Parathyroid adenoma (tissue), 2 donors: ENCODE measurements around the gene SPSB1.

Source experiments
- H2AFZ ChIP-seq: fragments of 300-600 bp; sonication (generic); one replicate; pipeline ENCODE4 v1.7.0; 2017; ENCODE audit warnings: antibody characterized with exemption, mild to moderate bottlenecking
- H3K27ac ChIP-seq: fragments of 300-600 bp; sonication (generic); one replicate; pipeline ENCODE4 v1.7.0; 2017
- H3K27me3 ChIP-seq: fragments of 300-600 bp; sonication (generic); one replicate; pipeline ENCODE4 v1.7.0; 2017; ENCODE audit warnings: low read length; ENCODE audit not compliant: control insufficient read depth, insufficient read depth
- H3K36me3 ChIP-seq: fragments of 300-600 bp; sonication (generic); one replicate; pipeline ENCODE4 v1.7.0; 2017; ENCODE audit warnings: low read length; ENCODE audit not compliant: control insufficient read depth, insufficient read depth
- H3K4me1 ChIP-seq: fragments of 300-600 bp; sonication (generic); one replicate; pipeline ENCODE4 v1.7.0; 2017; ENCODE audit warnings: control low read depth
- H3K4me2 ChIP-seq: fragments of 300-600 bp; sonication (generic); one replicate; pipeline ENCODE4 v1.7.0; 2017; ENCODE audit warnings: low read length
- H3K4me3 ChIP-seq: fragments of 300-600 bp; sonication (generic); one replicate; pipeline ENCODE4 v1.7.0; 2017; ENCODE audit warnings: low read depth, low read length
- H3K79me2 ChIP-seq: fragments of 300-600 bp; sonication (generic); one replicate; pipeline ENCODE4 v1.7.0; 2017; ENCODE audit warnings: control low read depth
- H3K9ac ChIP-seq: fragments of 300-600 bp; sonication (generic); one replicate; pipeline ENCODE4 v1.7.0; 2017; ENCODE audit warnings: mild to moderate bottlenecking
- H3K9me3 ChIP-seq: fragments of 300-600 bp; sonication (generic); one replicate; pipeline ENCODE4 v1.7.0; 2017; ENCODE audit warnings: low read length; ENCODE audit not compliant: control insufficient read depth
- CTCF ChIP-seq: fragments of 300-600 bp; sonication (generic); IDR thresholded peaks from one replicate; pipeline ENCODE4 v1.7.0; 2017; ENCODE audit warnings: antibody characterized with exemption, mild to moderate bottlenecking
- donor health status: primary hyperparathyroidism.

The SPSB1 gene

GRCh38 chr1:9317591-9318417 lies 25.1 kb downstream of the SPSB1 start:
- H3K9ac ChIP-seq, result no peak overlapping the region

GRCh38 chr1:9319208-9319788 lies 26.6 kb downstream of the SPSB1 start:
- H2AFZ ChIP-seq, result no peak overlapping the region
- no peaks in the 10 kb centered on the region for H3K9me3 ChIP-seq
- H3K4me1 ChIP-seq, result peaks cover 18% of the 10 kb centered on the region
- no peak overlapping the region for H3K9ac ChIP-seq
- H3K4me2 ChIP-seq, result no peak overlapping the region
- H3K79me2 ChIP-seq, result peaks cover 4% of the 10 kb centered on the region
- no peak overlapping the region for H3K4me3 ChIP-seq
- no peak for TF ChIP-seq CTCF
- no peaks in the 10 kb centered on the region for H3K27me3 ChIP-seq
- no peaks in the 10 kb centered on the region for H3K36me3 ChIP-seq
- no peak overlapping the region for H3K27ac ChIP-seq

More at GRCh38 chr1:9317591-9318417, 25.1 kb downstream of the SPSB1 start:
- Histone ChIP-seq H3K27ac (no peak overlapping the region), H2AFZ (no peak overlapping the region), H3K27me3 (no peaks in the 10 kb centered on the region), H3K9me3 (no peaks in the 10 kb centered on the region), H3K4me3 (no peak overlapping the region), H3K4me1 (peaks cover 18% of the 10 kb centered on the region), H3K36me3 (no peaks in the 10 kb centered on the region), H3K4me2 (no peak overlapping the region), H3K79me2 (peaks cover 4% of the 10 kb centered on the region)
- TF ChIP-seq CTCF, result no peak

- no peaks in the 10 kb centered on the region for H3K9me3 ChIP-seq
- TF ChIP-seq CTCF, result no peak
- no peak overlapping the region for H3K9ac ChIP-seq
- no peak overlapping the region for H2AFZ ChIP-seq
- no peak overlapping the region for H3K4me3 ChIP-seq
- no peak overlapping the region for H3K27ac ChIP-seq
- peaks cover 18% of the 10 kb centered on the region for H3K4me1 ChIP-seq
- no peaks in the 10 kb centered on the region for H3K27me3 ChIP-seq
- no peak overlapping the region for H3K4me2 ChIP-seq
- peaks cover 4% of the 10 kb centered on the region for H3K79me2 ChIP-seq
- H3K36me3 ChIP-seq, result no peaks in the 10 kb centered on the region
Observed at GRCh38 chr1:9319789-9320519, 27.3 kb downstream of the SPSB1 start.

GRCh38 chr1:9320520-9321479 lies 28.1 kb downstream of the SPSB1 start:
- H2AFZ ChIP-seq, result no peak overlapping the region
- peaks cover 10% of the 10 kb centered on the region for H3K4me1 ChIP-seq
- TF ChIP-seq CTCF, result no peak
- no peaks in the 10 kb centered on the region for H3K9me3 ChIP-seq
- H3K79me2 ChIP-seq, result peaks cover 4% of the 10 kb centered on the region
- H3K4me3 ChIP-seq, result no peak overlapping the region
- no peaks in the 10 kb centered on the region for H3K36me3 ChIP-seq
- H3K27me3 ChIP-seq, result no peaks in the 10 kb centered on the region
- H3K9ac ChIP-seq, result no peak overlapping the region
- peak overlapping the region; percentile 55 for H3K4me2 ChIP-seq
- no peak overlapping the region for H3K27ac ChIP-seq
